Astrocyte (in vitro differentiated cells and primary cell): ENCODE data around the gene RAPGEF5.

Source experiments
- EZH2 ChIP-seq: IDR thresholded peaks from 2 replicates; pipeline ENCODE4 v1.6.1; 2012; ENCODE audit warnings: mild to moderate bottlenecking, low read length, inconsistent platforms; ENCODE audit not compliant: insufficient read depth
- TF ChIP-seq, protein P1 (sequence below): IDR thresholded peaks from 2 replicates; pipeline ENCODE4 v1.5.1; 2011; ENCODE audit warnings: low read depth, mild to moderate bottlenecking, inconsistent platforms, low read length, moderate library complexity; ENCODE audit not compliant: insufficient read depth

GRCh38 chr7:22178735-22179134, 178.2 kb downstream of the RAPGEF5 start:
- TF ChIP-seq EZH2 = no peak
- TF ChIP-seq, protein P1, sequence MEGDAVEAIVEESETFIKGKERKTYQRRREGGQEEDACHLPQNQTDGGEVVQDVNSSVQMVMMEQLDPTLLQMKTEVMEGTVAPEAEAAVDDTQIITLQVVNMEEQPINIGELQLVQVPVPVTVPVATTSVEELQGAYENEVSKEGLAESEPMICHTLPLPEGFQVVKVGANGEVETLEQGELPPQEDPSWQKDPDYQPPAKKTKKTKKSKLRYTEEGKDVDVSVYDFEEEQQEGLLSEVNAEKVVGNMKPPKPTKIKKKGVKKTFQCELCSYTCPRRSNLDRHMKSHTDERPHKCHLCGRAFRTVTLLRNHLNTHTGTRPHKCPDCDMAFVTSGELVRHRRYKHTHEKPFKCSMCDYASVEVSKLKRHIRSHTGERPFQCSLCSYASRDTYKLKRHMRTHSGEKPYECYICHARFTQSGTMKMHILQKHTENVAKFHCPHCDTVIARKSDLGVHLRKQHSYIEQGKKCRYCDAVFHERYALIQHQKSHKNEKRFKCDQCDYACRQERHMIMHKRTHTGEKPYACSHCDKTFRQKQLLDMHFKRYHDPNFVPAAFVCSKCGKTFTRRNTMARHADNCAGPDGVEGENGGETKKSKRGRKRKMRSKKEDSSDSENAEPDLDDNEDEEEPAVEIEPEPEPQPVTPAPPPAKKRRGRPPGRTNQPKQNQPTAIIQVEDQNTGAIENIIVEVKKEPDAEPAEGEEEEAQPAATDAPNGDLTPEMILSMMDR = no peak
